SU-DHL-6 (cell line): ENCODE results near the gene ATRNL1.

Experiments
- CTCF ChIP-seq: fragments of 200-600 bp; sonication (generic); IDR thresholded peaks from one replicate; pipeline ENCODE4 v1.5.1; 2017; ENCODE audit warnings: antibody characterized with exemption, mild to moderate bottlenecking, low read length, moderate library complexity; ENCODE audit not compliant: insufficient read depth, poor library complexity, severe bottlenecking
- EZH2phosphoT487 ChIP-seq: fragments of 200-600 bp; sonication (generic), shearing (Covaris generic); conservative IDR thresholded peaks from 2 replicates; pipeline ENCODE4 v1.6.1; 2018; ENCODE audit warnings: mild to moderate bottlenecking, antibody characterized with exemption, low read length, moderate library complexity, mixed read lengths

GRCh38 chr10:115092555-115093285 is 445 bp upstream of the ATRNL1 start:
- TF ChIP-seq CTCF (no peak), EZH2phosphoT487 (no peak)
